ENCODE results near the gene MRPS14. TPM values are rescaled to one million over a fixed set of nuclear protein-coding genes. Genes with fewer than 3 reads are reported as not detected.
A peak's percentile ranks its signal among the peaks of the same experiment; 100 is the strongest.

The MRPS14 gene
- total and polyA plus RNA-seq, 9 of the 15 experiments (the other 6 are each of a cell fraction or from before 2014, with no cell fraction given): 38.1 to 231 (median 54.9) TPM

- TF ChIP-seq SIX5 (IDR thresholded peaks at IDR 0.05; ENCODE audit: borderline replicate concordance in 1 of 2, insufficient read depth in 1 of 2, low read depth in 1 of 2, low read length in 2 of 2) (peak in 1 of 2 experiments; percentile 54; a peak in 1 of 4 replicates), ATF6 (CRISPR knock-in tag; IDR thresholded peaks at IDR 0.05) (peak; percentile 61; the same call in 1 of the 2 replicates), RBFOX2 (IDR thresholded peaks at IDR 0.05; ENCODE audit: low read depth, low read length) (peak; percentile 91), CBFB (CRISPR knock-in tag; IDR thresholded peaks at IDR 0.05) (peak; percentile 96), ZMIZ1 (IDR thresholded peaks at IDR 0.05; ENCODE audit: low read depth in 2 of 2, low read length in 2 of 2) (peak in 1 of 2 experiments; percentile 35; a peak in 1 of 4 replicates), FOXA3 (CRISPR knock-in tag; conservative IDR thresholded peaks at IDR 0.05 in 1 of 2, IDR thresholded peaks at IDR 0.05 in 1 of 2) (peak in 1 of 2 experiments; percentile 60; a peak in 1 of 4 replicates), MLLT1 (IDR thresholded peaks at IDR 0.05) (peak; percentile 57 to 72; a peak in 3 of 4 replicates), JUN (IDR thresholded peaks at IDR 0.05; ENCODE audit: borderline replicate concordance, low read depth, low read length) (peak; percentile 48), JUN (CRISPR knock-in tag; IDR thresholded peaks at IDR 0.05; ENCODE audit: borderline replicate concordance) (no peak), TAF9B (IDR thresholded peaks at IDR 0.05; ENCODE audit: partially characterized antibody) (peak; percentile 96), ARNT (IDR thresholded peaks at IDR 0.05) (peak in 1 of 2 experiments; percentile 82; a peak in 2 of 4 replicates), TEAD1 (CRISPR knock-in tag; IDR thresholded peaks at IDR 0.05) (peak in 1 of 2 experiments; percentile 98; a peak in 2 of 4 replicates), CREB1 (IDR thresholded peaks at IDR 0.05) (peak; percentile 96), CREB1 (CRISPR knock-in tag; IDR thresholded peaks at IDR 0.05) (peak; percentile 90), KDM2B (CRISPR knock-in tag; IDR thresholded peaks at IDR 0.05) (no peak), CHD2 (IDR thresholded peaks at IDR 0.05; ENCODE audit: low read depth, low read length) (peak; percentile 95), ZNF431 (CRISPR knock-in tag; IDR thresholded peaks at IDR 0.05) (peak; percentile 87), HDAC1 (IDR thresholded peaks at IDR 0.05) (peak in 1 of 2 experiments; percentile 91; a peak in 2 of 4 replicates), NR2C2 (CRISPR knock-in tag; IDR thresholded peaks at IDR 0.05) (peak; percentile 17), NR2C2 (tag; IDR thresholded peaks at IDR 0.05) (peak; percentile 85)
These were observed at the start of gene MRPS14 (continued) for GRCh38 chr1:175023043-175023921.

Measured in K562 (cell line).